IPS-15b (cell line): ENCODE data around the gene SH3GL1.
A peak's percentile ranks its signal among the peaks of the same experiment; 100 is the strongest.

ENCODE experiments used
- H3K27me3 ChIP-seq: one replicate; pipeline ENCODE4 v1.6.1; 2013; ENCODE audit warnings: low read length; ENCODE audit not compliant: control insufficient read depth, insufficient read depth
- H3K36me3 ChIP-seq: one replicate; pipeline ENCODE4 v1.6.1; 2013; ENCODE audit warnings: low read length; ENCODE audit not compliant: control insufficient read depth, insufficient read depth
- H3K4me1 ChIP-seq: one replicate; pipeline ENCODE4 v1.6.1; 2013; ENCODE audit warnings: mild to moderate bottlenecking, low read length; ENCODE audit not compliant: control insufficient read depth, insufficient read depth
- H3K4me3 ChIP-seq: one replicate; pipeline ENCODE4 v1.5.1; 2013; ENCODE audit warnings: low read depth, low read length
- H3K9ac ChIP-seq: one replicate; pipeline ENCODE4 v1.6.1; 2013; ENCODE audit warnings: low read depth, mild to moderate bottlenecking, low read length
- H3K9me3 ChIP-seq: one replicate; pipeline ENCODE4 v1.6.1; 2013; ENCODE audit warnings: mild to moderate bottlenecking, low read length; ENCODE audit not compliant: control insufficient read depth, insufficient read depth

SH3GL1 gene

GRCh38 chr19:4429256-4429655 is 28.9 kb upstream of the SH3GL1 start:
- no peak overlapping the region for H3K9ac ChIP-seq
- peaks cover 64% of the 10 kb centered on the region for H3K36me3 ChIP-seq
- no peaks in the 10 kb centered on the region for H3K27me3 ChIP-seq
- H3K9me3 ChIP-seq: no peaks in the 10 kb centered on the region
- H3K4me1 ChIP-seq: no peaks in the 10 kb centered on the region
- no peak overlapping the region for H3K4me3 ChIP-seq

- Histone ChIP-seq H3K36me3 (peaks cover 67% of the 10 kb centered on the region), H3K27me3 (no peaks in the 10 kb centered on the region), H3K9ac (no peak overlapping the region), H3K4me3 (no peak overlapping the region), H3K9me3 (no peaks in the 10 kb centered on the region), H3K4me1 (no peaks in the 10 kb centered on the region)
Observed at GRCh38 chr19:4428326-4428975, 28.1 kb upstream of the SH3GL1 start.

- no peak overlapping the region for H3K4me3 ChIP-seq
- no peaks in the 10 kb centered on the region for H3K9me3 ChIP-seq
- H3K27me3 ChIP-seq: no peaks in the 10 kb centered on the region
- peaks cover 57% of the 10 kb centered on the region for H3K36me3 ChIP-seq
- no peaks in the 10 kb centered on the region for H3K4me1 ChIP-seq
- no peak overlapping the region for H3K9ac ChIP-seq
Observed at GRCh38 chr19:4425537-4425936, 25.2 kb upstream of the SH3GL1 start.

GRCh38 chr19:4423416-4424126 is 23.2 kb upstream of the SH3GL1 start:
- no peak overlapping the region for H3K9ac ChIP-seq
- H3K27me3 ChIP-seq: no peaks in the 10 kb centered on the region
- H3K4me1 ChIP-seq: no peaks in the 10 kb centered on the region
- peaks cover 44% of the 10 kb centered on the region for H3K36me3 ChIP-seq
- no peak overlapping the region for H3K4me3 ChIP-seq
- H3K9me3 ChIP-seq: no peaks in the 10 kb centered on the region

- H3K27me3 ChIP-seq: no peaks in the 10 kb centered on the region
- H3K4me1 ChIP-seq: peaks cover 8% of the 10 kb centered on the region
- H3K9ac ChIP-seq: no peak overlapping the region
- H3K4me3 ChIP-seq: no peak overlapping the region
- H3K36me3 ChIP-seq: peaks cover 47% of the 10 kb centered on the region
- no peaks in the 10 kb centered on the region for H3K9me3 ChIP-seq
Observed at GRCh38 chr19:4416268-4416667, 15.9 kb upstream of the SH3GL1 start.

- H3K4me3 ChIP-seq: no peak overlapping the region
- no peak overlapping the region for H3K9ac ChIP-seq
Observed at GRCh38 chr19:4415352-4415751, 15.0 kb upstream of the SH3GL1 start.

GRCh38 chr19:4414800-4415321 is 14.5 kb upstream of the SH3GL1 start:
- H3K4me3 ChIP-seq: no peak overlapping the region
- H3K36me3 ChIP-seq: peaks cover 46% of the 10 kb centered on the region
- H3K4me1 ChIP-seq: peaks cover 8% of the 10 kb centered on the region
- no peaks in the 10 kb centered on the region for H3K27me3 ChIP-seq
- no peaks in the 10 kb centered on the region for H3K9me3 ChIP-seq
- H3K9ac ChIP-seq: no peak overlapping the region

More at GRCh38 chr19:4415352-4415751, 15.0 kb upstream of the SH3GL1 start:
- peaks cover 8% of the 10 kb centered on the region for H3K4me1 ChIP-seq
- peaks cover 45% of the 10 kb centered on the region for H3K36me3 ChIP-seq
- no peaks in the 10 kb centered on the region for H3K27me3 ChIP-seq
- H3K9me3 ChIP-seq: no peaks in the 10 kb centered on the region

GRCh38 chr19:4414144-4414799 is 13.9 kb upstream of the SH3GL1 start:
- no peaks in the 10 kb centered on the region for H3K9me3 ChIP-seq
- H3K4me3 ChIP-seq: no peak overlapping the region
- peaks cover 14% of the 10 kb centered on the region for H3K4me1 ChIP-seq
- peaks cover 51% of the 10 kb centered on the region for H3K36me3 ChIP-seq
- H3K27me3 ChIP-seq: no peaks in the 10 kb centered on the region
- H3K9ac ChIP-seq: no peak overlapping the region

GRCh38 chr19:4413588-4413987 is 13.2 kb upstream of the SH3GL1 start:
- Histone ChIP-seq H3K27me3 (no peaks in the 10 kb centered on the region), H3K4me1 (peaks cover 20% of the 10 kb centered on the region), H3K4me3 (no peak overlapping the region), H3K9me3 (no peaks in the 10 kb centered on the region), H3K9ac (no peak overlapping the region), H3K36me3 (peaks cover 53% of the 10 kb centered on the region)

- H3K9ac ChIP-seq: peak overlapping the region; percentile 37
- H3K36me3 ChIP-seq: peaks cover 47% of the 10 kb centered on the region
- H3K9me3 ChIP-seq: no peaks in the 10 kb centered on the region
- no peaks in the 10 kb centered on the region for H3K27me3 ChIP-seq
- H3K4me3 ChIP-seq: no peak overlapping the region
- H3K4me1 ChIP-seq: peaks cover 24% of the 10 kb centered on the region
Observed at GRCh38 chr19:4409123-4409933, 9.0 kb upstream of the SH3GL1 start.

GRCh38 chr19:4406626-4407025 is 6.3 kb upstream of the SH3GL1 start:
- Histone ChIP-seq H3K9ac (no peak overlapping the region), H3K27me3 (no peaks in the 10 kb centered on the region), H3K4me3 (no peak overlapping the region), H3K36me3 (peaks cover 34% of the 10 kb centered on the region), H3K4me1 (peaks cover 18% of the 10 kb centered on the region), H3K9me3 (no peaks in the 10 kb centered on the region)
